ENCODE data around the gene PHLDB1. TPM values are rescaled to one million over a fixed set of nuclear protein-coding genes. Genes with fewer than 3 reads are reported as not detected.
A peak's percentile ranks its signal among the peaks of the same experiment; 100 is the strongest.
"Not testable (repeated sequence)": the region's sequence is repeated elsewhere in the genome, so short reads cannot be mapped to it uniquely, and the experiment has no call there.

PHLDB1 gene
- total RNA-seq, 2 donors from 2014 or later, result 206 to 377 TPM

GRCh38 chr11:118677977-118678376 lies 70.6 kb downstream of the PHLDB1 start:
- Histone ChIP-seq H3K27me3 (replicated peaks; ENCODE audit: insufficient read depth) (no peaks in the 10 kb centered on the region), H3K27ac (no peak overlapping the region), H3K9me3 (no peaks in the 10 kb centered on the region), H3K36me3 (no peaks in the 10 kb centered on the region), H3K4me3 (no peak overlapping the region), H3K4me1 (ENCODE audit: control insufficient read depth in 1 of 2, low read depth in 2 of 2) (peaks cover 0 to 5% of the 10 kb centered on the region in 2 donors)
- DNase-seq (ENCODE audit: low spot score), result no peak
- TF ChIP-seq, protein P1, sequence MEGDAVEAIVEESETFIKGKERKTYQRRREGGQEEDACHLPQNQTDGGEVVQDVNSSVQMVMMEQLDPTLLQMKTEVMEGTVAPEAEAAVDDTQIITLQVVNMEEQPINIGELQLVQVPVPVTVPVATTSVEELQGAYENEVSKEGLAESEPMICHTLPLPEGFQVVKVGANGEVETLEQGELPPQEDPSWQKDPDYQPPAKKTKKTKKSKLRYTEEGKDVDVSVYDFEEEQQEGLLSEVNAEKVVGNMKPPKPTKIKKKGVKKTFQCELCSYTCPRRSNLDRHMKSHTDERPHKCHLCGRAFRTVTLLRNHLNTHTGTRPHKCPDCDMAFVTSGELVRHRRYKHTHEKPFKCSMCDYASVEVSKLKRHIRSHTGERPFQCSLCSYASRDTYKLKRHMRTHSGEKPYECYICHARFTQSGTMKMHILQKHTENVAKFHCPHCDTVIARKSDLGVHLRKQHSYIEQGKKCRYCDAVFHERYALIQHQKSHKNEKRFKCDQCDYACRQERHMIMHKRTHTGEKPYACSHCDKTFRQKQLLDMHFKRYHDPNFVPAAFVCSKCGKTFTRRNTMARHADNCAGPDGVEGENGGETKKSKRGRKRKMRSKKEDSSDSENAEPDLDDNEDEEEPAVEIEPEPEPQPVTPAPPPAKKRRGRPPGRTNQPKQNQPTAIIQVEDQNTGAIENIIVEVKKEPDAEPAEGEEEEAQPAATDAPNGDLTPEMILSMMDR (IDR thresholded peaks at IDR 0.05), result no peak
- ATAC-seq (ENCODE audit: insufficient number of reproducible peaks, low FRiP score, low read depth), result no peak

- not testable (repeated sequence) for H3K27me3 ChIP-seq (replicated peaks; ENCODE audit: insufficient read depth); H3K27ac ChIP-seq; H3K9me3 ChIP-seq; DNase-seq (ENCODE audit: low spot score); H3K4me1 ChIP-seq (ENCODE audit: control insufficient read depth in 1 of 2, low read depth in 2 of 2); H3K4me3 ChIP-seq; H3K36me3 ChIP-seq; ATAC-seq (ENCODE audit: insufficient number of reproducible peaks, low FRiP score, low read depth)
- TF ChIP-seq, protein P1 (IDR thresholded peaks at IDR 0.05), result peak; percentile 25
Observed at GRCh38 chr11:118678908-118679307, 71.5 kb downstream of the PHLDB1 start.

- Histone ChIP-seq H3K27ac (no peak within 1 kb of the TSS), H3K4me1 (ENCODE audit: control insufficient read depth in 1 of 2, low read depth in 2 of 2) (peaks cover 0 to 5% of the 10 kb centered on the region in 2 donors), H3K36me3 (no peaks in the 10 kb centered on the region), H3K27me3 (replicated peaks; ENCODE audit: insufficient read depth) (no peaks in the 10 kb centered on the region), H3K9me3 (no peaks in the 10 kb centered on the region), H3K4me3 (no peak within 1 kb of the TSS)
- no peak for ATAC-seq (ENCODE audit: insufficient number of reproducible peaks, low FRiP score, low read depth)
- no peak for DNase-seq (ENCODE audit: low spot score)
- TF ChIP-seq, protein P1 (IDR thresholded peaks at IDR 0.05), result no peak
Observed at GRCh38 chr11:118679483-118679882, 72.1 kb downstream of the PHLDB1 start, which contains the start of gene TREH. TREH (minus strand) TSS chr11:118679650; CDS start chr11:118679627, 23 bp downstream.

- H3K9me3 ChIP-seq, result no peaks in the 10 kb centered on the region
- DNase-seq (ENCODE audit: low spot score), result no peak
- peaks cover 0 to 5% of the 10 kb centered on the region in 2 donors for H3K4me1 ChIP-seq (ENCODE audit: control insufficient read depth in 1 of 2, low read depth in 2 of 2)
- no peak for ATAC-seq (ENCODE audit: insufficient number of reproducible peaks, low FRiP score, low read depth)
- no peak overlapping the region for H3K4me3 ChIP-seq
- no peak overlapping the region for H3K27ac ChIP-seq
- TF ChIP-seq, protein P1 (IDR thresholded peaks at IDR 0.05), result no peak
- no peaks in the 10 kb centered on the region for H3K27me3 ChIP-seq (replicated peaks; ENCODE audit: insufficient read depth)
- no peaks in the 10 kb centered on the region for H3K36me3 ChIP-seq
Observed at GRCh38 chr11:118682372-118682771, 75.0 kb downstream of the PHLDB1 start.

GRCh38 chr11:118682939-118683338 lies 75.5 kb downstream of the PHLDB1 start:
- not testable (repeated sequence) for H3K4me3 ChIP-seq; DNase-seq (ENCODE audit: low spot score); ATAC-seq (ENCODE audit: insufficient number of reproducible peaks, low FRiP score, low read depth); H3K27ac ChIP-seq; H3K27me3 ChIP-seq (replicated peaks; ENCODE audit: insufficient read depth); H3K36me3 ChIP-seq; H3K4me1 ChIP-seq (ENCODE audit: control insufficient read depth in 1 of 2, low read depth in 2 of 2); H3K9me3 ChIP-seq

GRCh38 chr11:118684187-118684586 lies 76.8 kb downstream of the PHLDB1 start:
- ATAC-seq (ENCODE audit: insufficient number of reproducible peaks, low FRiP score, low read depth), result no peak
- Histone ChIP-seq H3K36me3 (no peaks in the 10 kb centered on the region), H3K9me3 (no peaks in the 10 kb centered on the region), H3K27me3 (replicated peaks; ENCODE audit: insufficient read depth) (no peaks in the 10 kb centered on the region), H3K27ac (no peak overlapping the region), H3K4me3 (no peak overlapping the region), H3K4me1 (ENCODE audit: control insufficient read depth in 1 of 2, low read depth in 2 of 2) (peaks cover 0 to 2% of the 10 kb centered on the region in 2 donors)
- no peak for DNase-seq (ENCODE audit: low spot score)
- TF ChIP-seq, protein P1 (IDR thresholded peaks at IDR 0.05), result no peak
